RWPE2 (cell line): ENCODE measurements around the gene LAMB4.

Experiments used
- ATAC-seq: fragments of 200-7000 bp; cut with Tn5 transposase; 3 replicates; pipeline ENCODE4 v1.9.1; 2021; ENCODE audit warnings: low read depth
- DNase-seq: peaks from one replicate; pipeline ENCODE4 v3.0.0-alpha.2; 2020; ENCODE audit warnings: low spot score
- H3K27ac ChIP-seq: fragments of 450-650 bp; 2 replicates; pipeline ENCODE4 v1.5.1; 2017; ENCODE audit warnings: mild to moderate bottlenecking; ENCODE audit not compliant: poor library complexity, severe bottlenecking
- H3K27me3 ChIP-seq: fragments of 250-450 bp; sonication (Bioruptor Pico); 2 replicates; pipeline ENCODE4 v1.5.1; 2021; ENCODE audit warnings: mild to moderate bottlenecking, moderate library complexity; ENCODE audit not compliant: insufficient read depth, poor library complexity, severe bottlenecking
- H3K36me3 ChIP-seq: fragments of 250-450 bp; sonication (Bioruptor Pico); 2 replicates; pipeline ENCODE4 v1.5.1; 2020; ENCODE audit warnings: low read depth, mild to moderate bottlenecking, moderate library complexity
- H3K4me1 ChIP-seq: fragments of 250-450 bp; sonication (Bioruptor Pico); 2 replicates; pipeline ENCODE4 v1.5.1; 2021; ENCODE audit warnings: mild to moderate bottlenecking, moderate library complexity; ENCODE audit not compliant: insufficient read depth, poor library complexity, severe bottlenecking
- H3K4me3 ChIP-seq: fragments of 250-450 bp; sonication (Bioruptor Pico); 2 replicates; pipeline ENCODE4 v1.5.1; 2021; ENCODE audit warnings: mild to moderate bottlenecking, moderate library complexity; ENCODE audit not compliant: severe bottlenecking
- H3K9me3 ChIP-seq: fragments of 250-450 bp; sonication (Bioruptor Pico); 2 replicates; pipeline ENCODE4 v1.5.1; 2021; ENCODE audit warnings: mild to moderate bottlenecking, moderate library complexity; ENCODE audit not compliant: severe bottlenecking
- CTCF ChIP-seq: fragments of 450-650 bp; IDR thresholded peaks from one replicate; pipeline ENCODE4 v1.5.1; 2017; ENCODE audit warnings: mild to moderate bottlenecking, moderate library complexity; ENCODE audit not compliant: poor library complexity, severe bottlenecking

LAMB4 gene

GRCh38 chr7:108055611-108056021, 74.5 kb downstream of the LAMB4 start:
- no peak overlapping the region for H3K4me3 ChIP-seq
- H3K4me1 ChIP-seq: no peaks in the 10 kb centered on the region
- H3K36me3 ChIP-seq: no peaks in the 10 kb centered on the region
- no peaks in the 10 kb centered on the region for H3K9me3 ChIP-seq
- no peak overlapping the region for H3K27ac ChIP-seq
- ATAC-seq (no peak), DNase-seq (no peak)
- H3K27me3 ChIP-seq: no peaks in the 10 kb centered on the region
- TF ChIP-seq CTCF: no peak

GRCh38 chr7:108054537-108054936, 75.6 kb downstream of the LAMB4 start:
- TF ChIP-seq CTCF: no peak
- H3K36me3 ChIP-seq: no peaks in the 10 kb centered on the region
- ATAC-seq (no peak), DNase-seq (no peak)
- no peak overlapping the region for H3K27ac ChIP-seq
- no peaks in the 10 kb centered on the region for H3K4me1 ChIP-seq
- no peaks in the 10 kb centered on the region for H3K27me3 ChIP-seq
- no peak overlapping the region for H3K4me3 ChIP-seq
- H3K9me3 ChIP-seq: no peaks in the 10 kb centered on the region

DNA sequence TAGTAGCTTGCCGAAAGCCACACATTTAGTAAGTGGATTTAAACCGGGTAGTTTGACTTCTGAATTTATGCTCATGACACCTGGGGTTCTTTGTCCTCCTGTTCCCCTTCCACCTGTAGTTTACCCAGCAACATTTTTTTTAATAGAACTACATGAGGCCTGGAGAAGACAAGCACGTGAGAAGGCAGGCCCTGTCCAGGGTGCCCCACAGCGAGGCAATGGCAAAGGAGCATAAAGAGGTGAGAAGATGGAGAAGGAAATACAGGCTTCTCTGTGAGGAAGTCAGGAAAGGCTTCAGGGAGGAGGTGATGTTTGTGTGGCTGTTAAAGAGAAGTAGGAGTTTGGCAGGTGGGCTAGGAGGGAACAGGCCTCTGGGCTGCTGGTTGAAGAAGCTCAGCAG, 76.9 kb downstream of the LAMB4 start:
- no peak for ATAC-seq
- no peaks in the 10 kb centered on the region for H3K9me3 ChIP-seq
- no peak for TF ChIP-seq CTCF

DNA sequence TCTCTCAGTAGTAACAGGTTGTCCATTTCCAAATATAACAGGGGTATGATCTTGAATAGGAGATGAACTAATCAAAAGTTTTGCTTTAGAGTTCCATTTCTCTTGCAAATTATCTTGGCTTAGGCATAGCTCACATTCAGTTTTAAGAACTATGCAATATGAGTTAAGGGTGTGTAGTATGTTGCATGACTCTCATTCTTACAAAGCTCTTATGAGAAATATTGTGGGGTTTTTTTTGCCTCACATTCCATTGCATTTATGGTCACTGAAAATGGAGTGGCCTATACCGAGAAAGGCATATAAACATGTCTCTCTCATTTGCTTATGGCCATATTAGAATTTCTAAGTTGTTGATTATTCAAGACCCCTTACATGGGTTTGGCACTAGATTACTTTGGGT, 78.7 kb downstream of the LAMB4 start:
- no peak overlapping the region for H3K4me3 ChIP-seq
- no peaks in the 10 kb centered on the region for H3K27me3 ChIP-seq
- H3K27ac ChIP-seq: no peak overlapping the region
- no peaks in the 10 kb centered on the region for H3K36me3 ChIP-seq
- no peaks in the 10 kb centered on the region for H3K9me3 ChIP-seq
- no peaks in the 10 kb centered on the region for H3K4me1 ChIP-seq
- no peak for ATAC-seq
- TF ChIP-seq CTCF: no peak
- DNase-seq: no peak

More for the DNA sequence above, 76.9 kb downstream of the LAMB4 start:
- no peak for DNase-seq
- H3K4me1 ChIP-seq: no peaks in the 10 kb centered on the region
- no peaks in the 10 kb centered on the region for H3K36me3 ChIP-seq
- no peak overlapping the region for H3K4me3 ChIP-seq
- no peak overlapping the region for H3K27ac ChIP-seq
- H3K27me3 ChIP-seq: no peaks in the 10 kb centered on the region

GRCh38 chr7:108049962-108050361, 80.2 kb downstream of the LAMB4 start:
- no peak overlapping the region for H3K4me3 ChIP-seq
- no peak for TF ChIP-seq CTCF
- H3K27me3 ChIP-seq: no peaks in the 10 kb centered on the region
- no peaks in the 10 kb centered on the region for H3K36me3 ChIP-seq
- H3K27ac ChIP-seq: no peak overlapping the region
- H3K4me1 ChIP-seq: no peaks in the 10 kb centered on the region
- no peaks in the 10 kb centered on the region for H3K9me3 ChIP-seq
- DNase-seq: no peak
- ATAC-seq: no peak; the same call in 2 of the 3 replicates
